Neural cell (in vitro differentiated cells): ENCODE data around the gene CHIA. TPM values are rescaled to one million over a fixed set of nuclear protein-coding genes. Genes with fewer than 3 reads are reported as not detected.

ENCODE experiments used
- H2AFZ ChIP-seq: fragments of 200-600, 300-800 bp; sonication (generic), shearing (Covaris generic); 2 replicates; pipeline ENCODE4 v1.6.0; 2014; ENCODE audit warnings: low read depth, mild to moderate bottlenecking, antibody characterized with exemption, low read length, moderate library complexity
- H3F3A ChIP-seq: fragments of 200-600 bp; shearing (Covaris generic); 2 replicates; pipeline ENCODE4 v1.6.1; 2016; ENCODE audit warnings: mild to moderate bottlenecking, moderate library complexity, mixed read lengths, antibody characterized with exemption, low read length; ENCODE audit not compliant: insufficient read depth, poor library complexity, severe bottlenecking
- H3K27ac ChIP-seq: fragments of 200-600, 300-800 bp; sonication (generic), shearing (Covaris generic); 2 replicates; pipeline ENCODE4 v1.5.1; 2014; ENCODE audit warnings: mild to moderate bottlenecking, low read length, moderate library complexity
- H3K27me3 ChIP-seq: fragments of 300-800, 200-600 bp; sonication (generic), shearing (Covaris generic); 2 replicates; pipeline ENCODE4 v1.6.0; 2014; ENCODE audit warnings: mild to moderate bottlenecking, low read depth, low read length, moderate library complexity; ENCODE audit not compliant: insufficient read depth
- H3K36me3 ChIP-seq: fragments of 300-800, 200-600 bp; sonication (generic), shearing (Covaris generic); 2 replicates; pipeline ENCODE4 v1.5.1; 2014; ENCODE audit warnings: mild to moderate bottlenecking, antibody characterized with exemption, low read length, moderate library complexity; ENCODE audit not compliant: insufficient read depth
- H3K4me2 ChIP-seq: fragments of 300-800, 200-600 bp; sonication (generic), shearing (Covaris generic); 2 replicates; pipeline ENCODE4 v1.6.0; 2014; ENCODE audit warnings: mild to moderate bottlenecking, low read length
- H3K4me3 ChIP-seq: fragments of 300-800, 200-600 bp; sonication (generic), shearing (Covaris generic); 2 replicates; pipeline ENCODE4 v1.5.1; 2014; ENCODE audit warnings: mild to moderate bottlenecking, low read length, moderate library complexity
- H3K79me2 ChIP-seq: fragments of 200-600 bp; shearing (Covaris generic); replicated peaks from 2 replicates; pipeline ENCODE4 v1.6.0; 2014; ENCODE audit warnings: mild to moderate bottlenecking, low read length, moderate library complexity; ENCODE audit not compliant: insufficient read depth
- H3K9ac ChIP-seq: fragments of 300-800, 200-600 bp; sonication (generic), shearing (Covaris generic); 2 replicates; pipeline ENCODE4 v1.6.1; 2016; ENCODE audit warnings: mild to moderate bottlenecking, low read length, mixed read lengths
- H3K9me2 ChIP-seq: fragments of 200-600 bp; shearing (Covaris generic); 2 replicates; pipeline ENCODE4 v1.6.1; 2016; ENCODE audit warnings: mild to moderate bottlenecking, low read length, mixed read lengths; ENCODE audit not compliant: insufficient read depth
- H3K9me3 ChIP-seq: fragments of 200-600, 300-800 bp; sonication (generic), shearing (Covaris generic); 2 replicates; pipeline ENCODE4 v1.6.1; 2016; ENCODE audit warnings: mild to moderate bottlenecking, mixed run types, low read length, moderate library complexity, mixed read lengths
- H4K20me1 ChIP-seq: fragments of 200-600 bp; shearing (Covaris generic); 2 replicates; pipeline ENCODE4 v1.6.1; 2016; ENCODE audit warnings: mild to moderate bottlenecking, mixed run types; ENCODE audit not compliant: insufficient read depth
- EP300 ChIP-seq: fragments of 450-650 bp; conservative IDR thresholded peaks from 2 replicates; pipeline ENCODE4 v1.6.1; 2014; ENCODE audit warnings: antibody characterized with exemption, mild to moderate bottlenecking, moderate library complexity; ENCODE audit not compliant: poor library complexity, severe bottlenecking
- EZH2 ChIP-seq: fragments of 200-600, 300-800 bp; shearing (Covaris generic), sonication (generic); IDR thresholded peaks from 2 replicates; pipeline ENCODE4 v1.6.1; 2014; ENCODE audit warnings: antibody characterized with exemption, low read length, borderline replicate concordance, mild to moderate bottlenecking; ENCODE audit not compliant: insufficient read depth, poor library complexity, severe bottlenecking
- MXI1 ChIP-seq: fragments of 450-650 bp; conservative IDR thresholded peaks from 2 replicates; pipeline ENCODE4 v1.6.1; 2014; ENCODE audit warnings: antibody characterized with exemption, mild to moderate bottlenecking; ENCODE audit not compliant: poor library complexity, severe bottlenecking
- POLR2AphosphoS5 ChIP-seq: IDR thresholded peaks from 2 replicates; pipeline ENCODE4 v1.6.1; 2012
- RAD21 ChIP-seq: fragments of 450-650 bp; conservative IDR thresholded peaks from 2 replicates; pipeline ENCODE4 v1.6.1; 2014; ENCODE audit warnings: antibody characterized with exemption, mild to moderate bottlenecking, moderate library complexity
- REST ChIP-seq: IDR thresholded peaks from 2 replicates; pipeline ENCODE4 v1.6.1; 2012; ENCODE audit warnings: borderline replicate concordance
- SMC3 ChIP-seq: fragments of 450-650 bp; conservative IDR thresholded peaks from 2 replicates; pipeline ENCODE4 v1.6.1; 2014; ENCODE audit warnings: antibody characterized with exemption, mild to moderate bottlenecking, moderate library complexity; ENCODE audit not compliant: poor library complexity
- TAF1 ChIP-seq: IDR thresholded peaks from 2 replicates; pipeline ENCODE4 v1.6.1; 2012; ENCODE audit warnings: low read depth
- polyA plus RNA-seq: library from polyadenylated mRNA; depleted of rRNA; stranded (reverse); fragments of >200 nt; gene quantifications from 2 replicates; pipeline ENCODE4 v1.2.3, GENCODE V29; 2014
- small RNA-seq, 3 experiments: library from RNA; depleted of rRNA; stranded (forward); fragments of <200 nt; gene quantifications; one replicate each; pipeline ENCODE3, GENCODE V24; 2012
- TF ChIP-seq, protein P1 (sequence below): fragments of 450-650 bp; IDR thresholded peaks from 2 replicates; pipeline ENCODE4 v1.5.1; 2014; ENCODE audit warnings: antibody characterized with exemption, mild to moderate bottlenecking, moderate library complexity; ENCODE audit not compliant: poor library complexity, severe bottlenecking

The CHIA gene
- polyA plus RNA-seq, 1 donor from 2014 or later: not detected

DNA sequence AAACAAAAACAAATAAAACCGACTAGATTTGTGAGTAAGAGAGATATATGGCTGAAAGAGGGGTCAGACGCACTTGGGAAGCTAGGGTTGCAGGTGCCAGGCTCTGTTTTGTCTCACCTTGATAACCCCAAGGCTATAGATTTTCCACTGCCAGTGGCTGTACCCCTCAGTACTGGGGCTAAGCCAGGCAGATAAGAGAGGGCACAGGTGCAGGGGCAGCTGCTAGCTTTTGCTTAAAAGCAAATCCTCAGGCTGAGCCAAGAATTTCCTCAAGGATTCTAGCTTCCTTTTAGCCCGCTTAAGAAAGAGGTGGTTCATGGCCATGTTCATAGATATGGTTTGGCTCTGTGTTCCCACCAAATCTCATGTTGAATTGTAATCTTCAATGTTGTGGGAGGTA lies 79.0 kb downstream of the CHIA start:
- Histone ChIP-seq H3K79me2 (no peaks in the 10 kb centered on the region), H3K27ac (no peak overlapping the region), H3K9me2 (no peaks in the 10 kb centered on the region)

More for the DNA sequence above, 79.0 kb downstream of the CHIA start:
- Histone ChIP-seq H3F3A (no peaks in the 10 kb centered on the region), H3K9me3 (no peaks in the 10 kb centered on the region), H3K36me3 (no peaks in the 10 kb centered on the region), H4K20me1 (no peaks in the 10 kb centered on the region), H3K4me3 (no peak overlapping the region), H3K9ac (no peak overlapping the region), H2AFZ (no peak overlapping the region), H3K4me2 (no peak overlapping the region), H3K27me3 (no peaks in the 10 kb centered on the region)
- TF ChIP-seq EZH2: no peak
- no peak for TF ChIP-seq SMC3
- no peak for TF ChIP-seq RAD21
- no peak for TF ChIP-seq EP300
- no peak for TF ChIP-seq MXI1
- no peak for TF ChIP-seq REST
- TF ChIP-seq, protein P1, sequence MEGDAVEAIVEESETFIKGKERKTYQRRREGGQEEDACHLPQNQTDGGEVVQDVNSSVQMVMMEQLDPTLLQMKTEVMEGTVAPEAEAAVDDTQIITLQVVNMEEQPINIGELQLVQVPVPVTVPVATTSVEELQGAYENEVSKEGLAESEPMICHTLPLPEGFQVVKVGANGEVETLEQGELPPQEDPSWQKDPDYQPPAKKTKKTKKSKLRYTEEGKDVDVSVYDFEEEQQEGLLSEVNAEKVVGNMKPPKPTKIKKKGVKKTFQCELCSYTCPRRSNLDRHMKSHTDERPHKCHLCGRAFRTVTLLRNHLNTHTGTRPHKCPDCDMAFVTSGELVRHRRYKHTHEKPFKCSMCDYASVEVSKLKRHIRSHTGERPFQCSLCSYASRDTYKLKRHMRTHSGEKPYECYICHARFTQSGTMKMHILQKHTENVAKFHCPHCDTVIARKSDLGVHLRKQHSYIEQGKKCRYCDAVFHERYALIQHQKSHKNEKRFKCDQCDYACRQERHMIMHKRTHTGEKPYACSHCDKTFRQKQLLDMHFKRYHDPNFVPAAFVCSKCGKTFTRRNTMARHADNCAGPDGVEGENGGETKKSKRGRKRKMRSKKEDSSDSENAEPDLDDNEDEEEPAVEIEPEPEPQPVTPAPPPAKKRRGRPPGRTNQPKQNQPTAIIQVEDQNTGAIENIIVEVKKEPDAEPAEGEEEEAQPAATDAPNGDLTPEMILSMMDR: no peak
- TF ChIP-seq POLR2AphosphoS5: no peak
- no peak for TF ChIP-seq TAF1

Small RNA genes within 50 kb of the gene (small RNA-seq; reads per million reads assigned to genes)
- 0 reads per million in 3 experiments for gene AL356387.2

Other genes starting within 250 kb of the CHIA start
- 71.0 and 72.2 TPM in 2 replicates for gene DRAM2, start 150.8 kb upstream of the CHIA start, polyA plus RNA-seq
- 49.1 and 51.6 TPM in 2 replicates for gene CEPT1, start 150.6 kb upstream of the CHIA start, polyA plus RNA-seq
- not detected in 2 replicates for gene DENND2D, start 90.2 kb upstream of the CHIA start, polyA plus RNA-seq
- gene CHI3L2, start 63.1 kb upstream of the CHIA start, polyA plus RNA-seq: not detected in 2 replicates
- 7.4 and 19.9 TPM in 2 replicates for gene OVGP1, start 136.9 kb downstream of the CHIA start, polyA plus RNA-seq
- 53.8 and 63.6 TPM in 2 replicates for gene WDR77, start 158.4 kb downstream of the CHIA start, polyA plus RNA-seq
- gene ATP5PB, start 158.6 kb downstream of the CHIA start, polyA plus RNA-seq: 582 and 597 TPM in 2 replicates
- gene C1orf162, start 183.1 kb downstream of the CHIA start, polyA plus RNA-seq: 1.3 and 2.1 TPM in 2 replicates
- gene ADORA3, start 212.8 kb downstream of the CHIA start, polyA plus RNA-seq: not detected in 2 replicates
- not detected in 2 replicates for gene TMIGD3, start 212.8 kb downstream of the CHIA start, polyA plus RNA-seq